Mesenchymal stem cell (in vitro differentiated cells and primary cell): ENCODE data around the gene FAM181A.

Experiments
- DNase-seq: peaks from one replicate; pipeline ENCODE4 v3.0.0-alpha.2; 2013
- H2AFZ ChIP-seq: one replicate; pipeline ENCODE4 v1.6.1; 2013; ENCODE audit warnings: low read depth, mild to moderate bottlenecking, control low read depth, inconsistent platforms, low read length, moderate library complexity
- H2AK5ac ChIP-seq: 2 replicates; pipeline ENCODE4 v1.6.1; 2013; ENCODE audit warnings: low read length, moderate library complexity, mild to moderate bottlenecking, inconsistent platforms; ENCODE audit not compliant: severe bottlenecking
- H2BK120ac ChIP-seq: one replicate; pipeline ENCODE4 v1.6.1; 2013; ENCODE audit warnings: low read depth, mild to moderate bottlenecking, inconsistent platforms, low read length, moderate library complexity
- H2BK12ac ChIP-seq, 2 experiments: one replicate each; pipeline ENCODE4 v1.6.1; 2013; ENCODE audit warnings: inconsistent platforms in 2 of 2, low read length in 2 of 2, mild to moderate bottlenecking in 2 of 2, moderate library complexity in 2 of 2, control low read depth in 1 of 2
- H2BK15ac ChIP-seq: one replicate; pipeline ENCODE4 v1.6.1; 2013; ENCODE audit warnings: mild to moderate bottlenecking, low read depth, inconsistent platforms; ENCODE audit not compliant: poor library complexity, severe bottlenecking
- H2BK5ac ChIP-seq: 2 replicates; pipeline ENCODE4 v1.6.1; 2013; ENCODE audit warnings: low read depth, mild to moderate bottlenecking, low read length, control low read depth, inconsistent platforms; ENCODE audit not compliant: poor library complexity, severe bottlenecking
- H3K14ac ChIP-seq, 2 experiments: one replicate each; pipeline ENCODE4 v1.6.1; 2013; ENCODE audit warnings: inconsistent platforms in 2 of 2, low read length in 2 of 2, control low read depth in 1 of 2, mild to moderate bottlenecking in 1 of 2, moderate library complexity in 1 of 2
- H3K18ac ChIP-seq, 2 experiments: one replicate each; pipeline ENCODE4 v1.6.1; 2013; ENCODE audit warnings: inconsistent platforms in 2 of 2, low read length in 2 of 2, control low read depth in 1 of 2, low read depth in 1 of 2, mild to moderate bottlenecking in 1 of 2
- H3K23ac ChIP-seq, 2 experiments: one replicate each; pipeline ENCODE4 v1.6.1; 2013; ENCODE audit warnings: inconsistent platforms in 2 of 2, low read length in 2 of 2, mild to moderate bottlenecking in 2 of 2, moderate library complexity in 2 of 2, control low read depth in 1 of 2
- H3K27ac ChIP-seq: 2 replicates; pipeline ENCODE4 v1.5.1; 2013; ENCODE audit warnings: mild to moderate bottlenecking, moderate library complexity, low read length, control low read depth, inconsistent platforms; ENCODE audit not compliant: poor library complexity, severe bottlenecking
- H3K27me3 ChIP-seq, 2 experiments: 2 replicates each; pipeline versions ENCODE4 v1.6.1 to v1.7.0; 2013; ENCODE audit warnings: low read length in 2 of 2, mild to moderate bottlenecking in 2 of 2, moderate library complexity in 2 of 2, control low read depth in 1 of 2, inconsistent platforms in 1 of 2; ENCODE audit not compliant: control insufficient read depth in 1 of 2, insufficient read depth in 1 of 2
- H3K36me3 ChIP-seq, 2 experiments: 2 replicates each; pipeline versions ENCODE4 v1.6.1 to v1.7.0; 2013; ENCODE audit warnings: low read length in 2 of 2, control low read depth in 1 of 2, inconsistent platforms in 1 of 2, low read depth in 1 of 2, mild to moderate bottlenecking in 1 of 2; ENCODE audit not compliant: insufficient read depth in 2 of 2, control insufficient read depth in 1 of 2
- H3K4ac ChIP-seq, 2 experiments: one replicate each; pipeline ENCODE4 v1.6.1; 2013; ENCODE audit warnings: inconsistent platforms in 2 of 2, low read length in 2 of 2, mild to moderate bottlenecking in 2 of 2, moderate library complexity in 2 of 2, control low read depth in 1 of 2, low read depth in 1 of 2
- H3K4me1 ChIP-seq: 2 replicates; pipeline ENCODE4 v1.6.1; 2013; ENCODE audit warnings: low read depth, low read length, control low read depth; ENCODE audit not compliant: control insufficient read depth, insufficient read depth
- H3K4me2 ChIP-seq: 2 replicates; pipeline ENCODE4 v1.6.1; 2013; ENCODE audit warnings: low read length, mild to moderate bottlenecking, inconsistent platforms; ENCODE audit not compliant: poor library complexity, severe bottlenecking
- H3K4me3 ChIP-seq, 2 experiments: 2 replicates each; pipeline versions ENCODE4 v1.5.1 to v1.7.0; 2013; ENCODE audit warnings: low read length in 2 of 2, mild to moderate bottlenecking in 2 of 2, control low read depth in 1 of 2, low read depth in 1 of 2; ENCODE audit not compliant: insufficient read depth in 1 of 2
- H3K79me1 ChIP-seq: replicated peaks from 2 replicates; pipeline ENCODE4 v1.6.1; 2013; ENCODE audit warnings: mild to moderate bottlenecking, control low read depth, low read length, inconsistent platforms; ENCODE audit not compliant: poor library complexity, severe bottlenecking
- H3K9ac ChIP-seq: 2 replicates; pipeline ENCODE4 v1.7.0; 2013; ENCODE audit warnings: mild to moderate bottlenecking, low read length, moderate library complexity
- H3K9me3 ChIP-seq: 2 replicates; pipeline ENCODE4 v1.7.0; 2013; ENCODE audit warnings: mild to moderate bottlenecking, low read length; ENCODE audit not compliant: control insufficient read depth
- H4K8ac ChIP-seq: one replicate; pipeline ENCODE4 v1.6.1; 2013; ENCODE audit warnings: inconsistent platforms, mild to moderate bottlenecking, low read length, moderate library complexity
- H4K91ac ChIP-seq: one replicate; pipeline ENCODE4 v1.6.1; 2013; ENCODE audit warnings: mild to moderate bottlenecking, low read length, inconsistent platforms
- WGBS: methylation state at CpG from one replicate; pipeline ENCODE4 v1.1.7; 2013; ENCODE audit warnings: mixed read lengths; 5-methylcytosine and 5-hydroxymethylcytosine counted together

The FAM181A gene

GRCh38 chr14:93925374-93925895 is 1.7 kb upstream of the FAM181A start:
- Histone ChIP-seq H3K9ac (no peak overlapping the region), H3K4me1 (no peaks in the 10 kb centered on the region), H3K79me1 (no peaks in the 10 kb centered on the region), H3K18ac (no peak overlapping the region), H2BK120ac (no peak overlapping the region), H3K23ac (no peak overlapping the region), H4K8ac (no peak overlapping the region), H3K27me3 (peaks cover 24 to 26% of the 10 kb centered on the region in 2 experiments), H3K36me3 (no peaks in the 10 kb centered on the region), H2BK15ac (no peak overlapping the region), H4K91ac (no peak overlapping the region), H2BK12ac (no peak overlapping the region), H3K4ac (no peak overlapping the region), H3K4me3 (no peak overlapping the region), H3K14ac (no peak overlapping the region), H2AFZ (no peak overlapping the region), H3K9me3 (no peaks in the 10 kb centered on the region), H2AK5ac (no peak overlapping the region), H3K4me2 (no peak overlapping the region), H2BK5ac (no peak overlapping the region), H3K27ac (no peak overlapping the region)
- WGBS: 81% methylated on average over 10 of the region's 13 CpGs
- no peak for DNase-seq

GRCh38 chr14:93926245-93926872 is 785 bp upstream of the FAM181A start:
- no peak overlapping the region for H3K27ac ChIP-seq
- H3K4ac ChIP-seq: no peak overlapping the region
- H3K36me3 ChIP-seq: no peaks in the 10 kb centered on the region
- H2BK5ac ChIP-seq: no peak overlapping the region
- no peak overlapping the region for H2BK12ac ChIP-seq
- H3K14ac ChIP-seq: no peak overlapping the region
- no peak overlapping the region for H2AFZ ChIP-seq
- H3K27me3 ChIP-seq: peaks cover 32 to 34% of the 10 kb centered on the region in 2 experiments
- no peak overlapping the region for H4K91ac ChIP-seq
- H2AK5ac ChIP-seq: no peak overlapping the region
- H4K8ac ChIP-seq: no peak overlapping the region
- H3K4me2 ChIP-seq: no peak overlapping the region
- no peak for DNase-seq
- no peak overlapping the region for H3K23ac ChIP-seq
- no peaks in the 10 kb centered on the region for H3K79me1 ChIP-seq
- no peak overlapping the region for H3K18ac ChIP-seq
- H2BK120ac ChIP-seq: no peak overlapping the region
- H3K9me3 ChIP-seq: no peaks in the 10 kb centered on the region
- no peak overlapping the region for H2BK15ac ChIP-seq
- no peaks in the 10 kb centered on the region for H3K4me1 ChIP-seq
- 86% methylated on average over 20 of the region's 21 CpGs for WGBS
- H3K9ac ChIP-seq: no peak overlapping the region
- H3K4me3 ChIP-seq: no peak overlapping the region

- H4K8ac ChIP-seq: no peak overlapping the region
- no peak overlapping the region for H3K4ac ChIP-seq
- no peak overlapping the region for H2BK120ac ChIP-seq
- H2BK5ac ChIP-seq: no peak overlapping the region
- H3K4me2 ChIP-seq: no peak overlapping the region
- no peak overlapping the region for H2BK15ac ChIP-seq
- no peak overlapping the region for H3K9ac ChIP-seq
- H3K79me1 ChIP-seq: no peaks in the 10 kb centered on the region
- peaks cover 38% of the 10 kb centered on the region in 2 experiments for H3K27me3 ChIP-seq
- H3K18ac ChIP-seq: no peak overlapping the region
- no peak overlapping the region for H3K14ac ChIP-seq
- no peak overlapping the region for H4K91ac ChIP-seq
- no peak overlapping the region for H2AFZ ChIP-seq
- H3K9me3 ChIP-seq: no peaks in the 10 kb centered on the region
- WGBS: 81% methylated on average over 3 of the region's 6 CpGs
- no peak overlapping the region for H3K4me3 ChIP-seq
- H3K27ac ChIP-seq: no peak overlapping the region
- H3K23ac ChIP-seq: no peak overlapping the region
- no peak overlapping the region for H2BK12ac ChIP-seq
- no peaks in the 10 kb centered on the region for H3K36me3 ChIP-seq
- H3K4me1 ChIP-seq: no peaks in the 10 kb centered on the region
- no peak for DNase-seq
- no peak overlapping the region for H2AK5ac ChIP-seq
Observed at GRCh38 chr14:93927800-93928145, 629 bp downstream of the FAM181A start.

GRCh38 chr14:93928184-93929047 is 1.3 kb downstream of the FAM181A start:
- H3K36me3 ChIP-seq: no peaks in the 10 kb centered on the region
- no peak overlapping the region for H3K18ac ChIP-seq
- H3K23ac ChIP-seq: no peak overlapping the region
- DNase-seq: no peak
- no peak overlapping the region for H2BK5ac ChIP-seq
- H3K9me3 ChIP-seq: no peaks in the 10 kb centered on the region
- no peak overlapping the region for H2BK15ac ChIP-seq
- H3K4ac ChIP-seq: no peak overlapping the region
- no peak overlapping the region for H4K91ac ChIP-seq
- H2BK12ac ChIP-seq: no peak overlapping the region
- H3K4me1 ChIP-seq: no peaks in the 10 kb centered on the region
- H3K14ac ChIP-seq: no peak overlapping the region
- WGBS: 87% methylated on average over 26 of the region's 26 CpGs
- H3K27me3 ChIP-seq: peaks cover 34 to 38% of the 10 kb centered on the region in 2 experiments
- no peak overlapping the region for H2AFZ ChIP-seq
- no peaks in the 10 kb centered on the region for H3K79me1 ChIP-seq
- H3K9ac ChIP-seq: no peak overlapping the region
- H3K27ac ChIP-seq: no peak overlapping the region
- no peak overlapping the region for H3K4me3 ChIP-seq
- no peak overlapping the region for H4K8ac ChIP-seq
- no peak overlapping the region for H2AK5ac ChIP-seq
- no peak overlapping the region for H2BK120ac ChIP-seq
- H3K4me2 ChIP-seq: no peak overlapping the region
